Glomerular visceral epithelial cell (primary cell): ENCODE data around the gene SPECC1L.

Experiments
- DNase-seq: peaks from one replicate; pipeline ENCODE4 v3.0.0-alpha.2; 2016; ENCODE audit errors: extremely low spot score

SPECC1L gene

DNA sequence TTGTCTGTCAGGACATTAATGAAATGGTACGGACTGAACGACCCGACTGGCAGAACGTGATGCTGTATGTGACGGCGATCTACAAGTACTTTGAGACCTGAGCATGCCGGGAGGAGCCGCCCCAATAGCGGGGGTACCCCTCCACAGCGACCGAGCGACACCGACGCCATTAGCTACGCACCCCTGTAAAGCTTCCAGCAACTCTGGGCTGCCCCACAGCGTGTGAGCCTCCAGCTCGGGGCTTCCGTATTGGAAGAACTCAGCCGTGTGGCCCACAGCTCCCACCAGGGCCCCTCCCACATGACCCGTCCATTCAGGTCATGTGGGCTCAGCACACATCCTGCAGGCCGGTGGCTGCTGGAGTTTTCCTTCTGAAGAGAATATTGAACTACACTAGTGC, 143.9 kb downstream of the SPECC1L start:
- DNase-seq: no peak

- DNase-seq: no peak
These were observed 144.6 kb downstream of the SPECC1L start for GRCh38 chr22:24414984-24415945.

DNA sequence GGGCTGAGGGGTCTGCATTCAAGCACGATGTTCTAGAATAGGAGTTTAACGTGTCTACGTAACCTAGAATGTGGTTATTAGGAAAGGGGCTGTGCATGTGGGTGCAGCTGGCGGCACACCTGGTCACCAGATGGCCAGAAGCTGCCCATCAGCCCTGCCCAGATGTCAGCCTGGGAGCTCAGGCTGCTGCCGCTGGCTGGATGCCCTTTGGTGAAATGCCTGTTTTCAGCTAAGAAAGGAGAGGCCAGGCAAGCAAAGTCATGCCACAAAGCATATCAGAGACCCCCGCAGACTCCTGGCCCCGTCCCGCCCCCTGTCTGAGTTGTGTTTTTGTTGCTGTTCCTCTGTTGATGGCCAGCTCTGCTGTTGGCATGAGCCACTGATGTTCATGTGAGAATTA, 145.5 kb downstream of the SPECC1L start:
- no peak for DNase-seq

DNA sequence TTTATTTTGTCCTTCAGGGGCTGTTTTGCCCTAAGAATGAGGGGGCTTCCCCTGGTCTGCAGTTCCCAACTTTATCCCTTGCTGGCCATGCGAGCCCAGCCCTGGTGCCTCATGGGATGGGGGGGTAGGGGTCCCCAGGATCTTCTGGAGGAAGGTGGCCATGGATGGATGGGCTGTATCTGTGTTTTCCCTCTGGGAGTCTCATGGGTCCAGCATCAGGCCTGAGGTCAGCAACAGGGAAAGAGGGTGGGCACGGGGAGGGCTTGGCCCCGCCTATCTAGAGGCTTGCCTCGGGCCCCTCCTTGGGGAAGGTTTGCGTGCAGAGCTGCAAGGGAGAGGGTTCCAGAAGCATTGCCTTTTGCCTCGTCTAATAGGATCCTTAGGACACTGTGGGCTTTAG, 146.0 kb downstream of the SPECC1L start:
- DNase-seq: no peak

- DNase-seq: no peak
These were observed 146.6 kb downstream of the SPECC1L start for GRCh38 chr22:24417200-24417599.

DNA sequence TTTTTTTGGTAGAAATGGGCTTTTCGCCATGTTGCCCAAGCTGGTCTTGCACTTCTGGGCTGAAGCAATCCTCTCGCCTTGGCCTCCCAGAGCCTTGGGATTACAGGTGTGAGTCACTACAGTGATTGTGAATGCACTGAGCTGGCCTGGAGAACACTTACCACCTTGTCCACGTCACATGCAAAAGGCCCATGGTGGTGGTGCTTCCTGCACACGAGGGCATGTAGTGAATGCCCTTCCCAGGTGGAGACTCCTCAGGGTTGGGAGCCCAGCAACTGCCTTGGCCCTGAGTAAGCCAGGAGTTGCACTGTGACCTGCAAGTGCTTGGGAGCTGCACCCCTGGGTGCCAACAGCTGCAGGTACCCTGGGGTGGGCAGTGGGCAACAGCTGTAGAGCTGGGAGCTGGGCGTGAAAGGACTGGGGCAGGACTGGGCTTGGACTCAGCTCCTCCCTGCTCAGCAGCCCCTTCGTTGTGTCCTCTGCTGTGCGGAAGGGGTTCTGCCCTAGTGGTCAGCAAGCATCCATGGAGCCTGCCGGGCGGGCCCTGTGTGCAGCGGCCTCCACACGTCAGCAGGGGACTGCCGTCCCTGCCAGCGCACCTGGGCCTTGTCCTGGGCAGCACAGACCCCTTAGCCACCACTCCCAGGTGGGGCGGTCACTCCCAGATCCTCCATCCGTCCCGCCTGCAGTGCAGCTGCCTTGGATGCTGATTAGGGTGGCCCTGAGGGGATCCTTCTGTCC, 147.4 kb downstream of the SPECC1L start:
- DNase-seq: no peak

DNA sequence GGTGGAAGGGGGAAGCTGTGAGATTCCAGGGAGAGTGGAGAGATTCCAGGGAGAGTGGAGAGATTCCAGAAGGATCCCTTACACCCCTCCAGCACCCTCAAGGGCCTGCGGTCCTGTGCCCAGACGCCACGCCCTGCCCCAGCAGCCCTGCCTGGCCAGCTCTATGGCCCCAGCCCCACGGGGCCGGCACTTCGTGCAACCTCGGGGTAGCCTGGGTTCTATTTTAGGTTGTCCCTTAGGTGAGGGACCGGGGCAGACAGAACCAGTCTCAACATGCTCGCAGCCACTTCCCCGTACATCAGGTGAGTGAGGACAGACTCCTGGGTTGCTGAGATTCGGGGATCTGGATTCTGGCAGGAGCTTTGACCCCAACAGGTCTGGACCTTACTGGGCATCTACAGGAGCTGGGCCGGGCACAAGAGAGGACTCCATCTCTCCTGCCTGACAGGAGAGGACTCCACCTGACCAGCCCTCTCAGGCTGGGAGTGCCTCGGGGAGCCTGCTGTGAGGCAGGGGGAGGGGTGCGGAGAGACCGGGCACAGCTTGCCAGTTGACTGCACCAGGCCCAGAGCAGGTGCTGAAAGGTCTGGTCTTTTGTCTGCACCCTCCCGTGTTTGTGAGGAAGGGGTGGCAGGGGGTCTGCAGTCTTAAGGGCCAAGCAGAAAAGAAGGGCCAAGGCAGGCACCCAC, 148.3 kb downstream of the SPECC1L start:
- no peak for DNase-seq

DNA sequence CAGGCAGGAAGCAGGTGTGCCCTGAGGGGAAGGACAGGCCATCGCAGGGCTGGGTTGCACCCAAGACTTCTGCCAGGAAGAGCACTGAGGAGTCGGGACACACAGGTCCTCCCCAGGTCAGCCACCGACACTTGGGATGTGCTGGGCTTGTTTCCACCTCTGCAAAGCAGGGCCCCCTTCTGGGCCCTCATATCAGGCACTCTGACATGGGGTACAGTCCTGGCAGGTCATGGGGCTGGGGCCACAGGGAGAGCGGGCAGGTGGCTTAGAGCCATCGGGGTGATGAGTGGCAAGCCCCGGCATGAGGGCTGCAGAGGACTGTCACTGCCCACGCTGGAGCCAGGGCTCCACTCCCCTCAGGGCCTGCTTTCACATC, 148.8 kb downstream of the SPECC1L start:
- DNase-seq: no peak

- no peak for DNase-seq
These were observed 149.7 kb downstream of the SPECC1L start for GRCh38 chr22:24420072-24420976.

- no peak for DNase-seq
These were observed 150.3 kb downstream of the SPECC1L start for GRCh38 chr22:24420977-24421343.

DNA sequence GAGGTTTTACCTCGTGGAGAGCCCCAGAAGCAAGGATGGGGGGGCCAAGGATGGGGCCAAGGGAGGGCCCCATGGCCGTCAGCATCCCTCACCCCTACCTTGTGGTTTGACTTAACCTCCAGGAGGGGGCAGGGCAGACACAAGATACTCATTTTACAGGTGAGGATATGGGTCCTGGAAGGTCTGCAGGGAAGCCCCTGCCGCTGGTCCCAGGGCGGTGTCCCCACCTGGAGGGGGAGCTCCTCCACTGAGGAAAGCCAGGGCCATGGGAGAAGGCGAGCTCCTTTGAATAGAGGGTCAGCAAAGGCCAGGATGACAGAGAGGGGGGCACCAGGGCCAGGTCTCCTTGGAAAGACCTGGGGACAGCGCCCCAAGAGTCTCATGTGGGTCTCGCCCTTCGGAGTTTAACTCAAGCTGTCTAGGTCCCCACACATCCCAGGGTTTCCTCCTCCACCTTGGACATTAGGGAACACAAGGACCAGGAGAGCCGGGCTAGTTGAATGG, 150.8 kb downstream of the SPECC1L start:
- no peak for DNase-seq

DNA sequence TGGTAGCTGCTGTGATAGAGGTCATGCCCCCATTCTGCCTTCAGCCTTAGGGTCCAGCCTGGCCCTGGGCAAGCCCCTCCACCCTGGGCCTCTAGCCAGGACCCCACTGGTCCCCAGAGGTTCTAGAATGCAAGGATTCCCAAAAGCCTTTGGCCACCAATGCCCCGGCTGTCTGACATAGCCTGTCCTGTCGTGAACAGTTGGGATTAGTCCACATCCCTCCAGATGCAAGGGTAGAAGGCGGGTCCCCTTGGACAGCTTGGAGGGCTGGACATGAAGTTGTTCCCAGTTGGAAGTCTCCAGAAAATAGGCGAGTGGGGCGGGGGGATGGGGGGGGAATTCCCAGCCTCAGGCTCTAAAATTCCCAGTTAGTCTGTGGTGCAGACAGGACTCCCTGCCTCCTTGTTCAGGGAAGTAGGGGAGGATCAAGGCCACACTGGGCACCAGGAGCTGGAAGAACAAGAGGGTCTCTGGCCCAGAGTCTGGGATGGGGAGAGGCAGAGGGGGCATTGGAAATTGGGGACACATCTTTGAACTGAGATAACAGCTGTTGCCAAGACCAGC, 151.6 kb downstream of the SPECC1L start:
- DNase-seq: no peak

DNA sequence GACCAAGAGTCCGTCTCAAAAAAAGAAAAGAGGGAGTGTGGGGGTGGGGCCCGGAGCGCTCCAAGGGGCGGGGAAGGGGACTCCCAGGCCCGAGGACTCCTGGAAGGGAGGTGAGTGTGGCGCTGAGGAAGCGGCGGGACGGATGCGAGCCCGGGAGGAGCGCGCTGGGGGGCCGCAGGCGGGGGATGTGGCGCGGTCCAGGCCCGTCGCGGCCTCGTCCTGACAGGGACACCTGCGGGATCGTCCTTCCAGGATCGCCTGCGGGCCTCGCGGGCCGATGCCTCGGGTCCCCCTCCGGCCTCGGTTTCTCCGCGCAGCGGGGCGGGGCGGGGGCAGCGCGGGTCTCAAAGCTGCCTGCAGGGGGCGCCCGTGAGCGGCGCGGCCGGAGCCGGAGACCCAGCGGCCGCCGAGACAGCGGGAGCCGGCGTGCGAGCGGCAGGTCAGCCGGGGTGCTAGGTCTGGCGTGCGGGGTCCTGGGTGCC, 152.9 kb downstream of the SPECC1L start:
- DNase-seq: peak; percentile 42

DNA sequence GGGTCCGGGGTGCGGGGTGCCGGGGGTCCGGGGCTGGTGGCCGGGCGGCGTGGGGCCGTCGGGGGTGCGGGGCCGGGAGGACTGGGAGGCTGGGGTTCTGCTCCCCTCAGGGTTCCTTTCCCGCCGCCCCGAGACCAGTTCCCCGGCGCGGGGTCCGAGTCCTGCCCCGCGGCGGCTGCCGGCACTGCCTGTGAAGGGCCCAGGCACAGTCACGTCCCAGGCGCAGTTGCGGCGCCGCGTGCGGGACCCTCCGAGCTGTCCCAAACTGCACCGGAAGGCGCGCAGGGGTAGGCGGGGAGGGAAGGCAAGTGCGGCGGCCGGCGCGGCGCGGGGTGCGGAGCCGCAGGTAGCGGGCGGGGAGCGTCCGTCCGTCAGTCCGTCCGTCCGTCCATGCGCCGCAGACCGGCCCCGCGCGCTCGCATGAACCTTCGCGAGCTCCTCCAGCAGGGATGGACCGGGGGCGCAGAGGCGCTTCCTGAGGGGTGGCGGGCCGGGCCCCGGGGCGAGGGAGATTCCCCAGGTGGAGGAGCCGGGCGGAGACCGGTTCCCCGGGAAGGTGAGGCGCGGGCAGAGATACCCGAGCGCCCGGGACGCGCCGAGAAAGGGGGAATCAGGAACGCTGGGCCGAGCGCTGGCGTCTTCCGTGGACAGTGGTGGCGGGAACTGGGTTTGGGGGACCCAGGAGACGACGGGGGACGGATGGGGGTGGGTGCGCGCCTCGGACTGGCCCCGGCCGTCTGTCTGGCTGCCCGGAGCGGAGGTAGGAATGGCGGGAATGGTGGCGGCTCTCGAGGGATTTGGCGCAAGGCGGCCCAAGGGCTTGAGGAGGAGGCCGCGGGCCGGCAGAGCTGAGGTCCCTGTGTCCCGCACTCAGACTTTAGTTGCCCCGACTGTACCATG, 153.6 kb downstream of the SPECC1L start:
- no peak for DNase-seq

DNA sequence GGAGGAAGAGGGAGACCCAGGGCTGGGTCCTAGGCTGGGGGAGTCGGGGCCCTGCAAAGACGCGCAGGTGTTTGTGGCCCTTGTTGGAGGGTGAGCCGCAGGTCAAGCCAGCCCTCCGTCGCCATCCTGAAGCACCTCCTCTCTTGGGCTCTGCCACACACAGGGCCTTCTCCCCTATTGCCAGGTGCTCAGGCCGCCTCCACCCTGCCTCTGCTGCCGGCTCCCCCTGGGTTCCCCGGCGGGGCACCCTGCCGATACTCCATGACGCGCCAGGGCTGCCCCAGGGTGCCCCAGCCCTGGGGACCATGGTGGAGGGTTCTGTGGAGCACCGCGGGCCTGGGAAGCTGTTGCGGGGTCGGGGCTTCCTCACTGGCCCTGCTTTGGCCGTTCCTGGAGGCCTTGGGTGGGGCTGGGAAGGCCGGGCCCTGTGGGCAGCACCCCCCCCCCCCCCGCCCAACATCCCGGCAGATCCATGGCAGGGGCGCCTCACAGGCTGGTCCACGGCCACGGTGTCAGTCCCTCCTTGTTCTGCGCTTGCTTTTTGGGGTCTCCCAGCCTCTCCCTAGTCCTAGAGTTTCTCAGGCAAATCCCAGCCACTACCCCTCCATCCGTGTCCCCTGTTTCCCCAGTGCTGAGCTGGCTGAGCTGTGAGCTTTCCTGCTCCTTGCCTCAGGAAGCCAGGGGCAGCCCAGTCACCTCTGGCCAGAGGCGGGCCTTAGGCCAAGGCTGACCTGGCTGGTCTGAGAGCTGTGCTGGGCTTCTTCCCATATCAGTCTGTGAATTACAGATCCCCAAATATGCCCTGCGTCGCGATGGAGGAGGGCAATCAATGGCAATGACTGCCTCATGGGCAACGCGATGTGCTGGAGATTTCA, 154.5 kb downstream of the SPECC1L start:
- DNase-seq: no peak

GRCh38 chr22:24426436-24426835, 155.8 kb downstream of the SPECC1L start:
- no peak for DNase-seq

DNA sequence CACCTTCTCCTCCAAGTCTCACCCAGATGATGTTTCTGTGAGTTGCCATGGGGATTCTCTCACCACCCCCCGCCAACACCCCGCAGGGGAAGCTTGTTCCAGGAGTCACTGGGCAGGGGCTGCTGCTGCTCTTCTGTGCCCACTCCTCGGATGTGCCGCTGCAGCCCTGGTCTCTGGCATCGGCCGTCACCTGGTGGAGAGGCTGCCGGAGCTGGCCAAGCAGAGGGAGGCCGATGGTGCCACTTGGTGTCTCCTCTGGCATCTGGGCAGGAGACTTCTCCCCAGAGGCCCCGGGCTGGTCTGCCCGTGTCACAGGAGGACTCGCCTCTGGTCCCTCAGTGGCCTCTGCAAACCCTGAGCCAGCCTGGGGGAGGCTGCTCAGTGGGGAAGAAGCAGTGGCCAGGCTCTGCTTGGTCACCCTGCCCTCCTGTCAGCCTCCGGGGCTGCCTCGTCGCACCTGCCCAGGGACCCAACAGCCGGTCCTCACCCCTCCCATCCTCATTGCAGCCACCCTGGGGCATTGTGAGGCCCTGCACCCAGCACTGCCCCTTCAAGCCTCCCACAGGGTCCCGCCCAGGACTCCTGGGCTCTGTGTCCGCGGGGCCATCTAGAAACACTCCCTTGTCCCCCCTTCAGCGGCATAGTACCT, 156.3 kb downstream of the SPECC1L start:
- no peak for DNase-seq

DNA sequence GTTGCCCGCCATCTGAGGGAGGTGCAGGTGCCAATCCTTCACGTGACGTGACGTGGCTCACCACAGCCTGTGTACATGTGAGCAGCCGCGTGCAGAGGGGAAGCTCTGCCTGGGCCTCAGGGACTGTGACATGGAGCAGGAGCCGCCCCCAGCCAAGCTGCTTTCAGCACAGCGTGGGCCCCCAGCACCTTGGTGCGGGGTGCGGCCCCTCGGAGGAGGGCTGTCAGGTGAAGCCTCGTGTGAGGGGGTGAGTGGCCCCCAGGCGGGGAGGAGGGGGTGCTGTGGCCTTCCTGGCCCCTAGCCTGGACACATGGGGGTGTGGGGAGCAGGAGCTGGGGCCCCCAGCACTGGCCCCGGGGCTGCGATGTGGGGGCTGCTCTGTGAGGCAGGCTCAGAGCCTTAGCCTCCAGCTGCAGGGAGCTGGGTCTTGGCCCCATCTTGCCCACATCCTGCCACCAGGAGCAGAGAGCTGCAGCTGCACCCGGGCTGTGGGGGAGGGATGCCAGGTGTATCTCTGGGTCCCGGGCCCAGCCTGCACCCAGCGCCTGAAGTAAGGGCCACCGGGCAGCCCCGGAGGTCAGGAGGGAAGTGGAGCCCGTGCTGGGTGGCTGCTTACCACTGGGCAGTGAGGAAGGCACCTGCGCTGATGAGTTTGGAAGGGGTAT, 157.0 kb downstream of the SPECC1L start, which contains the start of gene ADORA2A:
ADORA2A (plus strand) TSS at position 100 of the 665 bp plus-strand sequence. CDS start 5,806 bp downstream, outside the sequence.
- no peak for DNase-seq
